Fibroblast of pulmonary artery (primary cell): ENCODE data around the gene RSRC1.
A peak's percentile ranks its signal among the peaks of the same experiment; 100 is the strongest.

Experiments
- DNase-seq: peaks from one replicate; pipeline ENCODE4 v3.0.0-alpha.2; 2010; ENCODE audit warnings: low read depth
- H3K4me3 ChIP-seq: replicated peaks from 2 replicates; pipeline ENCODE4 v1.5.1; 2011; ENCODE audit warnings: low read depth, mild to moderate bottlenecking, control low read depth, low read length, moderate library complexity
- TF ChIP-seq, protein P1 (sequence below): IDR thresholded peaks from 2 replicates; pipeline ENCODE4 v1.5.1; 2011; ENCODE audit warnings: mild to moderate bottlenecking, control low read depth, low read length, inconsistent platforms; ENCODE audit errors: missing control alignments

The RSRC1 gene

GRCh38 chr3:158471639-158472294, 361.9 kb downstream of the RSRC1 start:
- TF ChIP-seq, protein P1, sequence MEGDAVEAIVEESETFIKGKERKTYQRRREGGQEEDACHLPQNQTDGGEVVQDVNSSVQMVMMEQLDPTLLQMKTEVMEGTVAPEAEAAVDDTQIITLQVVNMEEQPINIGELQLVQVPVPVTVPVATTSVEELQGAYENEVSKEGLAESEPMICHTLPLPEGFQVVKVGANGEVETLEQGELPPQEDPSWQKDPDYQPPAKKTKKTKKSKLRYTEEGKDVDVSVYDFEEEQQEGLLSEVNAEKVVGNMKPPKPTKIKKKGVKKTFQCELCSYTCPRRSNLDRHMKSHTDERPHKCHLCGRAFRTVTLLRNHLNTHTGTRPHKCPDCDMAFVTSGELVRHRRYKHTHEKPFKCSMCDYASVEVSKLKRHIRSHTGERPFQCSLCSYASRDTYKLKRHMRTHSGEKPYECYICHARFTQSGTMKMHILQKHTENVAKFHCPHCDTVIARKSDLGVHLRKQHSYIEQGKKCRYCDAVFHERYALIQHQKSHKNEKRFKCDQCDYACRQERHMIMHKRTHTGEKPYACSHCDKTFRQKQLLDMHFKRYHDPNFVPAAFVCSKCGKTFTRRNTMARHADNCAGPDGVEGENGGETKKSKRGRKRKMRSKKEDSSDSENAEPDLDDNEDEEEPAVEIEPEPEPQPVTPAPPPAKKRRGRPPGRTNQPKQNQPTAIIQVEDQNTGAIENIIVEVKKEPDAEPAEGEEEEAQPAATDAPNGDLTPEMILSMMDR: no peak
- no peak overlapping the region for H3K4me3 ChIP-seq
- DNase-seq: peak; percentile 96

DNA sequence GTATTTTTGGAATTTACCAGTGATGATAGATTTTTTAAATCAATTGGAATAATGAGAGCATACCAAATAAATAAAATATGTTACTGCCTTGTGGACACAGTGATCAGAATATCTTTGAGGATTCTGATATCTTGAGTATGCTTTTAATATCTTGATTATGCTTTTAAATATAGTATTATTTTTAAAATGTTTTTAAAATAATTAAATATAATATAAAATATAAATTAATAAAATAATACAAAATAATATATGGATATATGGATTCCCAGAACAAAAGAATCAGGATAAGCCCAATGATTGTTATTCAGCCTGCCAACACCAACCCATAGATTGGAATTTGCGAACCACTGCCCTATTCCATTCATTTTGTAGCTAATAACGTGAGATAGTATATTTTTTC, 369.2 kb downstream of the RSRC1 start:
- H3K4me3 ChIP-seq: no peak overlapping the region
- TF ChIP-seq, protein P1: no peak
- DNase-seq: no peak

GRCh38 chr3:158483701-158484235, 373.9 kb downstream of the RSRC1 start:
- TF ChIP-seq, protein P1: no peak
- H3K4me3 ChIP-seq: no peak overlapping the region
- no peak for DNase-seq

- TF ChIP-seq, protein P1: no peak
- no peak overlapping the region for H3K4me3 ChIP-seq
- no peak for DNase-seq
Measured at GRCh38 chr3:158486200-158486599, 376.3 kb downstream of the RSRC1 start.

- DNase-seq: no peak
- TF ChIP-seq, protein P1: no peak
- H3K4me3 ChIP-seq: no peak overlapping the region
Measured at GRCh38 chr3:158488670-158489069, 378.8 kb downstream of the RSRC1 start.

DNA sequence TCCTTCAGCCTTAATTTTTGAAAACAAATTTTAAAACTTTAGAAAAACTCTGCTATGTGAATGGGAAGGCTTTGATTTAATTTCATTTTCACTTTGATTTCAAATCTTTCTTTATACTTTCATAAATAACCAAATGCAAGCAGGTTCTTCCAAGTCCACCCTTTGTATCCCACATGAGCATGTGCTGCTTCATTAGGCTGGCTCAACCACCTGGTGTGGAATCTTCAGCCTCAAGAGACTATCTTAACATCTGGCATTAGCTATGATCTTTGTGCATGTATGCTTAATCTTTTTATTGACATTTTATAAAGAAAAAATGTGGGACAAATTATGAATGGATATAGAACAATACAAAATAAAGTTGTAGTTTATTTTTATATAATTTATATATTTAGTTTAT, 379.3 kb downstream of the RSRC1 start:
- TF ChIP-seq, protein P1: no peak
- DNase-seq: no peak
- H3K4me3 ChIP-seq: no peak overlapping the region

- TF ChIP-seq, protein P1: no peak
- H3K4me3 ChIP-seq: no peak overlapping the region
Measured at GRCh38 chr3:158491968-158492367, 382.1 kb downstream of the RSRC1 start.

More at GRCh38 chr3:158491968-158492367, 382.1 kb downstream of the RSRC1 start:
- no peak for DNase-seq
